Astrocyte (in vitro differentiated cells and primary cell): ENCODE data around the gene ZNF653. TPM values are rescaled to one million over a fixed set of nuclear protein-coding genes. Genes with fewer than 3 reads are reported as not detected.

Source experiments
- DNase-seq: peaks from one replicate; pipeline ENCODE4 v3.0.0-alpha.2; 2010; ENCODE audit warnings: low read depth
- FAIRE-seq: peaks from 2 replicates; lab custom pipeline; 2011; peaks lifted over from hg19 to GRCh38; lab: Jason Lieb, UNC
- H2AFZ ChIP-seq: 2 replicates; pipeline ENCODE4 v1.6.0; 2012; ENCODE audit warnings: low read depth, low read length, inconsistent platforms
- H3K27ac ChIP-seq: 2 replicates; pipeline ENCODE4 v1.5.1; 2011; ENCODE audit warnings: low read depth, low read length, inconsistent platforms
- H3K27me3 ChIP-seq: 2 replicates; pipeline ENCODE4 v1.6.0; 2011; ENCODE audit warnings: low read length, inconsistent platforms; ENCODE audit not compliant: insufficient read depth
- H3K36me3 ChIP-seq: 2 replicates; pipeline ENCODE4 v1.5.1; 2011; ENCODE audit warnings: low read length, inconsistent platforms; ENCODE audit not compliant: insufficient read depth
- H3K4me1 ChIP-seq: 2 replicates; pipeline ENCODE4 v1.5.1; 2011; ENCODE audit warnings: low read length, inconsistent platforms; ENCODE audit not compliant: insufficient read depth
- H3K4me2 ChIP-seq: 2 replicates; pipeline ENCODE4 v1.6.0; 2012; ENCODE audit warnings: low read length, inconsistent platforms
- H3K4me3 ChIP-seq: 2 replicates; pipeline ENCODE4 v1.5.1; 2011; ENCODE audit warnings: low read depth, mild to moderate bottlenecking, low read length, inconsistent platforms; ENCODE audit not compliant: insufficient read depth
- H3K79me2 ChIP-seq: 2 replicates; pipeline ENCODE4 v1.6.0; 2012; ENCODE audit warnings: mild to moderate bottlenecking, low read length, inconsistent platforms; ENCODE audit not compliant: insufficient read depth
- H3K9ac ChIP-seq: 2 replicates; pipeline ENCODE4 v1.6.0; 2012; ENCODE audit warnings: mild to moderate bottlenecking, low read length, inconsistent platforms
- H3K9me3 ChIP-seq: 2 replicates; pipeline ENCODE4 v1.5.1; 2012; ENCODE audit warnings: low read depth, mild to moderate bottlenecking, low read length, inconsistent platforms; ENCODE audit not compliant: insufficient read depth
- H4K20me1 ChIP-seq: 2 replicates; pipeline ENCODE4 v1.6.0; 2012; ENCODE audit warnings: low read length, inconsistent platforms; ENCODE audit not compliant: insufficient read depth
- H3K27ac Mint-ChIP-seq: one replicate; pipeline ENCODE4 v1.8.0; 2021; ENCODE audit warnings: mild to moderate bottlenecking, mixed read lengths; ENCODE audit not compliant: unreplicated experiment
- H3K27me3 Mint-ChIP-seq: one replicate; pipeline ENCODE4 v1.8.0; 2021; ENCODE audit warnings: low read depth, mixed read lengths; ENCODE audit not compliant: unreplicated experiment
- H3K36me3 Mint-ChIP-seq: one replicate; pipeline ENCODE4 v1.8.0; 2021; ENCODE audit warnings: low read depth, mixed read lengths; ENCODE audit not compliant: unreplicated experiment
- H3K4me1 Mint-ChIP-seq: one replicate; pipeline ENCODE4 v1.8.0; 2021; ENCODE audit warnings: low read depth, mixed read lengths; ENCODE audit not compliant: unreplicated experiment
- H3K4me3 Mint-ChIP-seq: one replicate; pipeline ENCODE4 v1.8.0; 2021; ENCODE audit warnings: mild to moderate bottlenecking, moderate library complexity, mixed read lengths; ENCODE audit not compliant: unreplicated experiment
- H3K9me3 Mint-ChIP-seq: one replicate; pipeline ENCODE4 v1.8.0; 2021; ENCODE audit warnings: mild to moderate bottlenecking, mixed read lengths; ENCODE audit not compliant: unreplicated experiment
- CTCF ChIP-seq: IDR thresholded peaks from 2 replicates; pipeline ENCODE4 v1.5.1; 2011; ENCODE audit warnings: low read depth, mild to moderate bottlenecking, inconsistent platforms, low read length, moderate library complexity; ENCODE audit not compliant: insufficient read depth
- EZH2 ChIP-seq: IDR thresholded peaks from 2 replicates; pipeline ENCODE4 v1.6.1; 2012; ENCODE audit warnings: mild to moderate bottlenecking, low read length, inconsistent platforms; ENCODE audit not compliant: insufficient read depth
- total RNA-seq: library from RNA; stranded (reverse); gene quantifications from 2 replicates; pipeline ENCODE4 v1.2.1, GENCODE V29; 2021

The ZNF653 gene
- total RNA-seq, 1 donor from 2014 or later = 7.6 TPM

- H3K9me3 ChIP-seq = no peaks in the 10 kb centered on the region
- H3K4me2 ChIP-seq = peak overlapping the region; percentile 94
- Mint-ChIP-seq H3K27ac (peak overlapping the region; percentile 87), H3K9me3 (no peaks in the 10 kb centered on the region), H3K36me3 (peaks cover 6% of the 10 kb centered on the region), H3K4me1 (no peaks in the 10 kb centered on the region), H3K27me3 (no peaks in the 10 kb centered on the region), H3K4me3 (peak overlapping the region; percentile 82)
- H3K9ac ChIP-seq = peak overlapping the region; percentile 86
- peak overlapping the region; percentile 65 for H3K4me3 ChIP-seq
- H3K4me1 ChIP-seq = peaks cover 6% of the 10 kb centered on the region
- peak overlapping the region; percentile 12 for H3K27ac ChIP-seq
- H4K20me1 ChIP-seq = no peaks in the 10 kb centered on the region
- no peaks in the 10 kb centered on the region for H3K36me3 ChIP-seq
- no peak for TF ChIP-seq CTCF
- no peak for TF ChIP-seq EZH2
- DNase-seq = no peak
- H3K27me3 ChIP-seq = no peaks in the 10 kb centered on the region
- no peaks in the 10 kb centered on the region for H3K79me2 ChIP-seq
- peak overlapping the region; percentile 81 for H2AFZ ChIP-seq
- no peak for FAIRE-seq
These were observed 489 bp upstream of the ZNF653 start for GRCh38 chr19:11506101-11506555.

- H3K27me3 Mint-ChIP-seq = no peaks in the 10 kb centered on the region
- Histone ChIP-seq H3K27me3 (no peaks in the 10 kb centered on the region), H3K9me3 (no peaks in the 10 kb centered on the region), H3K9ac (peak overlapping the region; percentile 86), H3K79me2 (no peaks in the 10 kb centered on the region), H3K4me2 (peak overlapping the region; percentile 94), H4K20me1 (no peaks in the 10 kb centered on the region), H3K4me1 (peaks cover 6% of the 10 kb centered on the region), H3K27ac (peak overlapping the region; percentile 73), H3K4me3 (peak overlapping the region; percentile 65), H2AFZ (peak overlapping the region; percentile 81), H3K36me3 (no peaks in the 10 kb centered on the region)
- peaks cover 8% of the 10 kb centered on the region for H3K36me3 Mint-ChIP-seq
- TF ChIP-seq CTCF (no peak), EZH2 (no peak)
- H3K27ac Mint-ChIP-seq = peak overlapping the region; percentile 72
- peak overlapping the region; percentile 89 for H3K4me3 Mint-ChIP-seq
- no peaks in the 10 kb centered on the region for H3K9me3 Mint-ChIP-seq
- FAIRE-seq (no peak), DNase-seq (peak; percentile 82)
- no peaks in the 10 kb centered on the region for H3K4me1 Mint-ChIP-seq
These were observed 571 bp downstream of the ZNF653 start for GRCh38 chr19:11505032-11505503.

- DNase-seq = no peak
- Histone ChIP-seq H3K36me3 (no peaks in the 10 kb centered on the region), H2AFZ (peak overlapping the region; percentile 65), H3K4me3 (peak overlapping the region; percentile 65), H3K27me3 (no peaks in the 10 kb centered on the region), H3K9me3 (no peaks in the 10 kb centered on the region), H4K20me1 (peaks cover 3% of the 10 kb centered on the region), H3K27ac (no peak overlapping the region), H3K4me2 (peak overlapping the region; percentile 94), H3K9ac (peak overlapping the region; percentile 86), H3K79me2 (no peaks in the 10 kb centered on the region), H3K4me1 (peaks cover 6% of the 10 kb centered on the region)
- Mint-ChIP-seq H3K36me3 (peaks cover 8% of the 10 kb centered on the region), H3K9me3 (no peaks in the 10 kb centered on the region), H3K4me3 (peak overlapping the region; percentile 89), H3K27ac (peak overlapping the region; percentile 72), H3K4me1 (no peaks in the 10 kb centered on the region), H3K27me3 (no peaks in the 10 kb centered on the region)
- no peak for FAIRE-seq
- TF ChIP-seq EZH2 (no peak), CTCF (no peak)
These were observed 1.1 kb downstream of the ZNF653 start for GRCh38 chr19:11504502-11505031.
